ENCODE results near the gene KCNG2. TPM values are rescaled to one million over a fixed set of nuclear protein-coding genes. Genes with fewer than 3 reads are reported as not detected.

KCNG2 gene
- total RNA-seq, 1 donor from 2014 or later, result not detected

GRCh38 chr18:79917853-79918614 lies 120.3 kb downstream of the KCNG2 start:
- Histone ChIP-seq H3K27me3 (no peaks in the 10 kb centered on the region), H3F3A (ENCODE audit: low read depth) (no peaks in the 10 kb centered on the region), H3K4me2 (no peak overlapping the region), H3K4me1 (no peaks in the 10 kb centered on the region), H3K27ac (no peak overlapping the region), H2AFZ (replicated peaks) (no peak overlapping the region), H3K9ac (no peak overlapping the region), H3K36me3 (no peaks in the 10 kb centered on the region), H3K79me2 (ENCODE audit: low read depth) (no peaks in the 10 kb centered on the region), H3K4me3 (no peak overlapping the region), H3K9me3 (ENCODE audit: low read depth) (no peaks in the 10 kb centered on the region), H4K20me1 (ENCODE audit: low read depth) (no peaks in the 10 kb centered on the region)
- peaks cover 35% of the 10 kb centered on the region for H3K9me3 Mint-ChIP-seq
- peaks cover 6% of the 10 kb centered on the region for H3K27me3 Mint-ChIP-seq (ENCODE audit: insufficient read depth, low read depth)
- TF ChIP-seq EZH2phosphoT487 (IDR thresholded peaks at IDR 0.05) (no peak), EZH2 (IDR thresholded peaks at IDR 0.05) (no peak), CTCF (IDR thresholded peaks at IDR 0.05) (no peak)
- H3K36me3 Mint-ChIP-seq, result peaks cover 46% of the 10 kb centered on the region
- H3K4me3 Mint-ChIP-seq, result no peak overlapping the region
- H3K27ac Mint-ChIP-seq, result no peak overlapping the region
- H3K4me1 Mint-ChIP-seq, result peaks cover 6% of the 10 kb centered on the region
- no peak for DNase-seq (ENCODE audit: low spot score)

GRCh38 chr18:79918615-79919011 lies 120.9 kb downstream of the KCNG2 start:
- Mint-ChIP-seq H3K27ac (no peak overlapping the region), H3K9me3 (peaks cover 36% of the 10 kb centered on the region), H3K36me3 (peaks cover 45% of the 10 kb centered on the region), H3K27me3 (ENCODE audit: insufficient read depth, low read depth) (peaks cover 6% of the 10 kb centered on the region), H3K4me3 (no peak overlapping the region), H3K4me1 (peaks cover under 1% of the 10 kb centered on the region)
- Histone ChIP-seq H2AFZ (replicated peaks) (no peak overlapping the region), H3K9me3 (ENCODE audit: low read depth) (no peaks in the 10 kb centered on the region), H3K9ac (no peak overlapping the region), H4K20me1 (ENCODE audit: low read depth) (no peaks in the 10 kb centered on the region), H3K4me2 (no peak overlapping the region), H3K27ac (no peak overlapping the region), H3K79me2 (ENCODE audit: low read depth) (no peaks in the 10 kb centered on the region), H3K4me1 (no peaks in the 10 kb centered on the region), H3F3A (ENCODE audit: low read depth) (no peaks in the 10 kb centered on the region), H3K27me3 (no peaks in the 10 kb centered on the region), H3K4me3 (no peak overlapping the region), H3K36me3 (no peaks in the 10 kb centered on the region)
- DNase-seq (ENCODE audit: low spot score), result no peak
- TF ChIP-seq CTCF (IDR thresholded peaks at IDR 0.05), result no peak
- no peak for TF ChIP-seq EZH2 (IDR thresholded peaks at IDR 0.05)
- no peak for TF ChIP-seq EZH2phosphoT487 (IDR thresholded peaks at IDR 0.05)

GRCh38 chr18:79919089-79919488 lies 121.4 kb downstream of the KCNG2 start:
- no peak for DNase-seq (ENCODE audit: low spot score)
- no peak for TF ChIP-seq EZH2 (IDR thresholded peaks at IDR 0.05)
- TF ChIP-seq EZH2phosphoT487 (IDR thresholded peaks at IDR 0.05), result no peak
- no peak for TF ChIP-seq CTCF (IDR thresholded peaks at IDR 0.05)
- H3K4me1 Mint-ChIP-seq, result no peaks in the 10 kb centered on the region
- no peaks in the 10 kb centered on the region for H3K4me1 ChIP-seq
- no peaks in the 10 kb centered on the region for H3K79me2 ChIP-seq (ENCODE audit: low read depth)
- H3K36me3 ChIP-seq, result no peaks in the 10 kb centered on the region
- no peaks in the 10 kb centered on the region for H3K27me3 ChIP-seq
- no peaks in the 10 kb centered on the region for H4K20me1 ChIP-seq (ENCODE audit: low read depth)
- no peak overlapping the region for H3K9ac ChIP-seq
- no peaks in the 10 kb centered on the region for H3K9me3 ChIP-seq (ENCODE audit: low read depth)
- H3K4me2 ChIP-seq, result no peak overlapping the region
- no peak overlapping the region for H3K4me3 ChIP-seq
- no peak overlapping the region for H3K27ac ChIP-seq
- H3F3A ChIP-seq (ENCODE audit: low read depth), result no peaks in the 10 kb centered on the region
- peaks cover 48% of the 10 kb centered on the region for H3K36me3 Mint-ChIP-seq
- no peak overlapping the region for H2AFZ ChIP-seq (replicated peaks)
- no peak overlapping the region for H3K27ac Mint-ChIP-seq
- peaks cover 6% of the 10 kb centered on the region for H3K27me3 Mint-ChIP-seq (ENCODE audit: insufficient read depth, low read depth)
- H3K9me3 Mint-ChIP-seq, result peaks cover 36% of the 10 kb centered on the region
- H3K4me3 Mint-ChIP-seq, result no peak overlapping the region

Data from neural progenitor cell (in vitro differentiated cells).